A673 (cell line): ENCODE data around the gene CHMP6. TPM values are rescaled to one million over a fixed set of nuclear protein-coding genes. Genes with fewer than 3 reads are reported as not detected.

Experiments
- BruUV-seq: library from RNA; stranded (reverse); fragments of 400-500 nt; replicated peaks from 2 replicates; lab custom pipeline; 2021; lab: Mats Ljungman, UMichigan
- CTCF ChIA-PET: fragments of 300-600 bp; sonication (Branson Sonifier 250); formaldehyde crosslinking; loops from one replicate; lab custom pipeline; 2022; ENCODE audit warnings: antibody characterized with exemption; lab: Charles Lee
- POLR2A ChIA-PET: fragments of 300-600 bp; sonication (Branson Sonifier 250); formaldehyde crosslinking; loops from one replicate; lab custom pipeline; 2022; ENCODE audit warnings: antibody characterized with exemption; ENCODE audit not compliant: low non-redundant PET; lab: Charles Lee
- DNase-seq: peaks from one replicate; pipeline ENCODE4 v3.0.0-alpha.2; 2015; ENCODE audit warnings: low spot score
- H3K27ac ChIP-seq: fragments of 200-600 bp; sonication (generic); 2 replicates; pipeline ENCODE4 v1.5.1; 2016; ENCODE audit warnings: mixed run types, low read depth, mild to moderate bottlenecking, mixed read lengths, antibody characterized with exemption, low read length; ENCODE audit not compliant: poor library complexity, severe bottlenecking
- H3K27me3 ChIP-seq: fragments of 200-600 bp; sonication (generic); replicated peaks from 2 replicates; pipeline ENCODE4 v1.6.1; 2017; ENCODE audit warnings: mixed run types, low read depth, mild to moderate bottlenecking, mixed read lengths, antibody characterized with exemption, low read length; ENCODE audit not compliant: insufficient read depth, poor library complexity
- H3K36me3 ChIP-seq: fragments of 200-600 bp; sonication (generic); 2 replicates; pipeline ENCODE4 v1.6.1; 2016; ENCODE audit warnings: mixed run types, mild to moderate bottlenecking, mixed read lengths, antibody characterized with exemption, low read length; ENCODE audit not compliant: insufficient read depth, poor library complexity, severe bottlenecking
- H3K4me1 ChIP-seq: fragments of 200-600 bp; sonication (generic); 2 replicates; pipeline ENCODE4 v1.6.1; 2017; ENCODE audit warnings: mixed run types, mild to moderate bottlenecking, mixed read lengths, antibody characterized with exemption, low read length; ENCODE audit not compliant: insufficient read depth, poor library complexity, severe bottlenecking
- H3K4me3 ChIP-seq: fragments of 200-600 bp; sonication (generic); 2 replicates; pipeline ENCODE4 v1.5.1; 2016; ENCODE audit warnings: low read depth, mixed run types, mild to moderate bottlenecking, mixed read lengths, low read length; ENCODE audit not compliant: poor library complexity, severe bottlenecking
- H3K9me3 ChIP-seq: fragments of 200-600 bp; sonication (generic); 2 replicates; pipeline ENCODE4 v1.6.1; 2016; ENCODE audit warnings: mixed run types, low read depth, mild to moderate bottlenecking, mixed read lengths, antibody characterized with exemption, low read length; ENCODE audit not compliant: poor library complexity, severe bottlenecking
- CTCF ChIP-seq: fragments of 300-800, 200-600 bp; sonication (generic); conservative IDR thresholded peaks from 2 replicates; pipeline ENCODE4 v1.5.1; 2017; ENCODE audit warnings: low read depth, mild to moderate bottlenecking, antibody characterized with exemption, low read length, moderate library complexity, mixed read lengths
- EZH2 ChIP-seq: fragments of 200-600 bp; sonication (generic); IDR thresholded peaks from 2 replicates; pipeline ENCODE4 v1.6.1; 2017; ENCODE audit warnings: borderline replicate concordance, low read depth, mild to moderate bottlenecking, mixed read lengths, antibody characterized with exemption, low read length; ENCODE audit not compliant: poor library complexity, severe bottlenecking
- intact Hi-C: fragments of 100-400 bp; cut with micrococcal nuclease; formaldehyde crosslinking; loops from one replicate; pipeline ENCODE4 v1.10.0; 2022; ENCODE audit not compliant: unreplicated experiment
- total RNA-seq: library from RNA; stranded (reverse); gene quantifications from 2 replicates; pipeline ENCODE4 v1.2.3, GENCODE V29; 2021

CHMP6 gene
- total RNA-seq, 1 experiment from 2014 or later: 18.7 TPM

DNA sequence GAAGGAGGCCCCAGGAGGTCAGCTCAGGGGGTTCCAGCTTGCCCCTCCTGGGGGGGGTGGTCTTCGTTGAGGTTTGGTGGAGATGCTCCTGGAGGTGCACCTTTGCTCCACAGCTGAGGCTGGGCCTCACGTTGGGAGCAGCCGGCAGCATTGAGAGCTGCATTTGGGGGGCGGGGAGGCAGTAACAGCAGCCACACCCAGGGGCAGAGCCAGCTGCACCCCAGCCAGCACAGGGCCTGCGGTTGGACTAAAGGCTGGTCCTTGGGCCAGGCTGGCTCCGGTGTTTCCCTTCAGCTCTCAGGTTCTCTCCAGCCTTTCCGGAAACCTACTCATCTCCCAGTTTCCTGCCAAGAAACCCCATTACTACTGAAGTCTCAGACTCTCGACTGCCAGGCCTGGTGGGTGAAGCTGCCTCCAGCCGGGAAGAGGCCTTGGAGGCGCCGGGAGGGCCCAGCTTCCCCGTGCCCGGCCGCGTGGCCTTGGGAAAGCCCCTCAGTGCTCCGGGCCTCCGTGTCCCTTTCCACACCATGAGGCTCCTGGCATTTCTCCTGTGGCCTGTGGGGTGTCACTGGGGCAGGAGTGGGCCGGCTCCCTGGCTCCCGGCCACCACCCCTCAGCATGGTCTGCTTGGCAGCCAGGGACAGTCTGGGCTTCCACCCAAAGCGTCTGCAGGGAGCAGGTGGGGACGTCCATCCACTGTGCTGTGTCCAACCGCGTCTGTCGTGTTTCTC lies 29.3 kb downstream of the CHMP6 start:
- DNase-seq: no peak
- H3K4me1 ChIP-seq: peaks cover 18% of the 10 kb centered on the region

GRCh38 chr17:81021531-81022343 lies 30.1 kb downstream of the CHMP6 start:
- BruUV-seq: no TSS peak
- Histone ChIP-seq H3K27me3 (no peaks in the 10 kb centered on the region), H3K27ac (no peak overlapping the region), H3K9me3 (no peaks in the 10 kb centered on the region), H3K36me3 (no peaks in the 10 kb centered on the region), H3K4me3 (no peak overlapping the region), H3K4me1 (peaks cover 18% of the 10 kb centered on the region)
- intact Hi-C loops: no loop called here
- ChIA-PET CTCF (no interaction called here), POLR2A (no interaction called here)
- TF ChIP-seq CTCF (no peak), EZH2 (no peak)
- no peak for DNase-seq

More for the DNA sequence above, 29.3 kb downstream of the CHMP6 start:
- ChIA-PET CTCF (interaction anchor here (1.2 to 1.3 kb wide), 2 partner anchors 77 to 81 kb away, joined by 3 read pairs; no protein-coding TSS in a partner anchor), POLR2A (no interaction called here)
- Histone ChIP-seq H3K27me3 (no peaks in the 10 kb centered on the region), H3K4me3 (no peak overlapping the region), H3K36me3 (no peaks in the 10 kb centered on the region), H3K27ac (no peak overlapping the region), H3K9me3 (no peaks in the 10 kb centered on the region)
- TF ChIP-seq EZH2: no peak
- no peak for TF ChIP-seq CTCF
- BruUV-seq: no TSS peak
- intact Hi-C loops: no loop called here

DNA sequence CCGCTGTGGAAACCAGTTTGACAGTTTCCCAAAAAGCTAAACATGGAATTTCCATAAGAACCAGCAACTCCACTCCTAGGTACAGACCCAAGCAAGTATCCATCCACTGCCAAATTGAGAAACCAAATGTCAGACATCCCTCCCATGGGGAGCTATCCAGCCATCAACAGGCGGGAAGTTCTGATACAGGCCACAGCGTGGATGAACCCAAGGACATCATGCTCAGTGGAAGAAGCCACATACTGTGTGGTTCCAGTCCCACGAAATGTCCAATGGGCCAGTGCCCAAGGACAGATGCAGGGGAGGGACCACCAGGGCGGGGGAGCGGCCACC lies 30.7 kb downstream of the CHMP6 start:
- no peak for DNase-seq
- Histone ChIP-seq H3K27me3 (no peaks in the 10 kb centered on the region), H3K27ac (no peak overlapping the region), H3K4me1 (peaks cover 19% of the 10 kb centered on the region), H3K4me3 (no peak overlapping the region), H3K9me3 (no peaks in the 10 kb centered on the region), H3K36me3 (no peaks in the 10 kb centered on the region)
- TF ChIP-seq CTCF (no peak), EZH2 (no peak)
- BruUV-seq: no TSS peak
- POLR2A ChIA-PET: no interaction called here
- CTCF ChIA-PET: no interaction called here
- intact Hi-C loops: no loop called here
